Measurements from ENCODE around the gene CLEC2A.

- TF ChIP-seq, protein P1, sequence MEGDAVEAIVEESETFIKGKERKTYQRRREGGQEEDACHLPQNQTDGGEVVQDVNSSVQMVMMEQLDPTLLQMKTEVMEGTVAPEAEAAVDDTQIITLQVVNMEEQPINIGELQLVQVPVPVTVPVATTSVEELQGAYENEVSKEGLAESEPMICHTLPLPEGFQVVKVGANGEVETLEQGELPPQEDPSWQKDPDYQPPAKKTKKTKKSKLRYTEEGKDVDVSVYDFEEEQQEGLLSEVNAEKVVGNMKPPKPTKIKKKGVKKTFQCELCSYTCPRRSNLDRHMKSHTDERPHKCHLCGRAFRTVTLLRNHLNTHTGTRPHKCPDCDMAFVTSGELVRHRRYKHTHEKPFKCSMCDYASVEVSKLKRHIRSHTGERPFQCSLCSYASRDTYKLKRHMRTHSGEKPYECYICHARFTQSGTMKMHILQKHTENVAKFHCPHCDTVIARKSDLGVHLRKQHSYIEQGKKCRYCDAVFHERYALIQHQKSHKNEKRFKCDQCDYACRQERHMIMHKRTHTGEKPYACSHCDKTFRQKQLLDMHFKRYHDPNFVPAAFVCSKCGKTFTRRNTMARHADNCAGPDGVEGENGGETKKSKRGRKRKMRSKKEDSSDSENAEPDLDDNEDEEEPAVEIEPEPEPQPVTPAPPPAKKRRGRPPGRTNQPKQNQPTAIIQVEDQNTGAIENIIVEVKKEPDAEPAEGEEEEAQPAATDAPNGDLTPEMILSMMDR (IDR thresholded peaks at IDR 0.05; ENCODE audit: borderline replicate concordance, extremely low read depth, low read length, poor library complexity, severe bottlenecking) = no peak
- no peak for TF ChIP-seq EZH2 (IDR thresholded peaks at IDR 0.05; ENCODE audit: borderline replicate concordance, low read depth, low read length, severe bottlenecking)
Measured at GRCh38 chr12:9911708-9912107, 20.5 kb downstream of the CLEC2A start.

All from DND-41 (cell line).